Measurements from ENCODE around the gene CCDC107.

Gene CCDC107

GRCh38 chr9:35680331-35681105 is 22.4 kb downstream of the CCDC107 start:
- no peak overlapping the region for H3K4me2 ChIP-seq (ENCODE audit: low read length, poor library complexity, severe bottlenecking)
- H4K8ac ChIP-seq (ENCODE audit: low read length) = peak overlapping the region; percentile 70
- no peak overlapping the region for H2AFZ ChIP-seq (ENCODE audit: low read depth, low read length)
- H3K18ac ChIP-seq (ENCODE audit: low read depth in 1 of 2, low read length in 2 of 2) = no peak overlapping the region
- H3K27ac ChIP-seq (ENCODE audit: low read length, poor library complexity, severe bottlenecking) = no peak overlapping the region
- H3K27me3 ChIP-seq (ENCODE audit: control insufficient read depth in 1 of 2, insufficient read depth in 1 of 2, low read length in 2 of 2) = peaks cover 0 to 9% of the 10 kb centered on the region in 2 experiments
- H4K91ac ChIP-seq (ENCODE audit: low read length) = no peak overlapping the region
- H3K14ac ChIP-seq (ENCODE audit: low read length in 2 of 2) = no peak overlapping the region
- 67% methylated on average over 14 of the region's 15 CpGs for WGBS
- no peak overlapping the region for H2BK15ac ChIP-seq (ENCODE audit: low read depth, poor library complexity, severe bottlenecking)
- H3K23ac ChIP-seq (ENCODE audit: low read length in 2 of 2) = no peak overlapping the region
- H3K4me3 ChIP-seq (ENCODE audit: insufficient read depth in 1 of 2, low read depth in 1 of 2, low read length in 2 of 2) = no peak overlapping the region
- no peak overlapping the region for H2AK5ac ChIP-seq (ENCODE audit: low read length, severe bottlenecking)
- H3K9me3 ChIP-seq (ENCODE audit: control insufficient read depth, low read length) = no peaks in the 10 kb centered on the region
- DNase-seq = no peak
- no peak overlapping the region for H2BK5ac ChIP-seq (ENCODE audit: low read depth, low read length, poor library complexity, severe bottlenecking)
- H3K79me1 ChIP-seq (replicated peaks; ENCODE audit: low read length, poor library complexity, severe bottlenecking) = peaks cover 4% of the 10 kb centered on the region
- no peak overlapping the region for H3K9ac ChIP-seq (ENCODE audit: low read length)
- no peak overlapping the region for H3K4ac ChIP-seq (ENCODE audit: low read depth in 1 of 2, low read length in 2 of 2)
- H2BK12ac ChIP-seq (ENCODE audit: low read length in 2 of 2) = no peak overlapping the region
- peaks cover 27% of the 10 kb centered on the region for H3K4me1 ChIP-seq (ENCODE audit: control insufficient read depth, insufficient read depth, low read depth, low read length)
- H2BK120ac ChIP-seq (ENCODE audit: low read depth, low read length) = no peak overlapping the region
- peaks cover 44 to 46% of the 10 kb centered on the region in 2 experiments for H3K36me3 ChIP-seq (ENCODE audit: control insufficient read depth in 1 of 2, insufficient read depth in 2 of 2, low read depth in 1 of 2, low read length in 2 of 2)

- DNase-seq = no peak
- H4K8ac ChIP-seq (ENCODE audit: low read length) = no peak overlapping the region
- H3K27ac ChIP-seq (ENCODE audit: low read length, poor library complexity, severe bottlenecking) = no peak overlapping the region
- peaks cover 0 to 1% of the 10 kb centered on the region in 2 experiments for H3K27me3 ChIP-seq (ENCODE audit: control insufficient read depth in 1 of 2, insufficient read depth in 1 of 2, low read length in 2 of 2)
- H3K18ac ChIP-seq (ENCODE audit: low read depth in 1 of 2, low read length in 2 of 2) = peak overlapping the region in 1 of 2 experiments; percentile 41
- no peak overlapping the region for H2BK15ac ChIP-seq (ENCODE audit: low read depth, poor library complexity, severe bottlenecking)
- H3K36me3 ChIP-seq (ENCODE audit: control insufficient read depth in 1 of 2, insufficient read depth in 2 of 2, low read depth in 1 of 2, low read length in 2 of 2) = peaks cover 53 to 55% of the 10 kb centered on the region in 2 experiments
- no peak overlapping the region for H3K4ac ChIP-seq (ENCODE audit: low read depth in 1 of 2, low read length in 2 of 2)
- H3K79me1 ChIP-seq (replicated peaks; ENCODE audit: low read length, poor library complexity, severe bottlenecking) = peaks cover 5% of the 10 kb centered on the region
- 81% methylated on average over 3 of the region's 3 CpGs for WGBS
- no peaks in the 10 kb centered on the region for H3K9me3 ChIP-seq (ENCODE audit: control insufficient read depth, low read length)
- no peak overlapping the region for H2BK12ac ChIP-seq (ENCODE audit: low read length in 2 of 2)
- no peak overlapping the region for H2AFZ ChIP-seq (ENCODE audit: low read depth, low read length)
- H2BK120ac ChIP-seq (ENCODE audit: low read depth, low read length) = no peak overlapping the region
- no peak overlapping the region for H2BK5ac ChIP-seq (ENCODE audit: low read depth, low read length, poor library complexity, severe bottlenecking)
- H4K91ac ChIP-seq (ENCODE audit: low read length) = no peak overlapping the region
- H3K4me3 ChIP-seq (ENCODE audit: insufficient read depth in 1 of 2, low read depth in 1 of 2, low read length in 2 of 2) = no peak overlapping the region
- no peak overlapping the region for H3K4me2 ChIP-seq (ENCODE audit: low read length, poor library complexity, severe bottlenecking)
- no peak overlapping the region for H2AK5ac ChIP-seq (ENCODE audit: low read length, severe bottlenecking)
- H3K14ac ChIP-seq (ENCODE audit: low read length in 2 of 2) = no peak overlapping the region
- H3K9ac ChIP-seq (ENCODE audit: low read length) = peak overlapping the region; percentile 1
- H3K4me1 ChIP-seq (ENCODE audit: control insufficient read depth, insufficient read depth, low read depth, low read length) = peaks cover 28% of the 10 kb centered on the region
- no peak overlapping the region for H3K23ac ChIP-seq (ENCODE audit: low read length in 2 of 2)
These were observed 23.4 kb downstream of the CCDC107 start for GRCh38 chr9:35681341-35682002.

GRCh38 chr9:35682051-35682450 is 24.0 kb downstream of the CCDC107 start:
- H4K8ac ChIP-seq (ENCODE audit: low read length) = no peak overlapping the region
- no peak overlapping the region for H3K4ac ChIP-seq (ENCODE audit: low read depth in 1 of 2, low read length in 2 of 2)
- no peak overlapping the region for H3K18ac ChIP-seq (ENCODE audit: low read depth in 1 of 2, low read length in 2 of 2)
- H2BK5ac ChIP-seq (ENCODE audit: low read depth, low read length, poor library complexity, severe bottlenecking) = no peak overlapping the region
- DNase-seq = no peak
- H3K79me1 ChIP-seq (replicated peaks; ENCODE audit: low read length, poor library complexity, severe bottlenecking) = peaks cover 5% of the 10 kb centered on the region
- H3K4me3 ChIP-seq (ENCODE audit: insufficient read depth in 1 of 2, low read depth in 1 of 2, low read length in 2 of 2) = no peak overlapping the region
- H3K23ac ChIP-seq (ENCODE audit: low read length in 2 of 2) = no peak overlapping the region
- H3K27ac ChIP-seq (ENCODE audit: low read length, poor library complexity, severe bottlenecking) = no peak overlapping the region
- H3K14ac ChIP-seq (ENCODE audit: low read length in 2 of 2) = no peak overlapping the region
- H3K4me1 ChIP-seq (ENCODE audit: control insufficient read depth, insufficient read depth, low read depth, low read length) = peaks cover 32% of the 10 kb centered on the region
- H2BK15ac ChIP-seq (ENCODE audit: low read depth, poor library complexity, severe bottlenecking) = no peak overlapping the region
- H2AK5ac ChIP-seq (ENCODE audit: low read length, severe bottlenecking) = no peak overlapping the region
- H2BK120ac ChIP-seq (ENCODE audit: low read depth, low read length) = no peak overlapping the region
- 75% methylated on average over 6 of the region's 6 CpGs for WGBS
- H4K91ac ChIP-seq (ENCODE audit: low read length) = no peak overlapping the region
- no peaks in the 10 kb centered on the region for H3K27me3 ChIP-seq (ENCODE audit: control insufficient read depth in 1 of 2, insufficient read depth in 1 of 2, low read length in 2 of 2)
- no peak overlapping the region for H2AFZ ChIP-seq (ENCODE audit: low read depth, low read length)
- no peaks in the 10 kb centered on the region for H3K9me3 ChIP-seq (ENCODE audit: control insufficient read depth, low read length)
- H3K36me3 ChIP-seq (ENCODE audit: control insufficient read depth in 1 of 2, insufficient read depth in 2 of 2, low read depth in 1 of 2, low read length in 2 of 2) = peaks cover 58% of the 10 kb centered on the region in 2 experiments
- no peak overlapping the region for H3K4me2 ChIP-seq (ENCODE audit: low read length, poor library complexity, severe bottlenecking)
- H2BK12ac ChIP-seq (ENCODE audit: low read length in 2 of 2) = no peak overlapping the region
- H3K9ac ChIP-seq (ENCODE audit: low read length) = no peak overlapping the region

- H3K23ac ChIP-seq (ENCODE audit: low read length in 2 of 2) = no peak overlapping the region
- no peak overlapping the region for H2AFZ ChIP-seq (ENCODE audit: low read depth, low read length)
- H2BK15ac ChIP-seq (ENCODE audit: low read depth, poor library complexity, severe bottlenecking) = no peak overlapping the region
- H3K14ac ChIP-seq (ENCODE audit: low read length in 2 of 2) = no peak overlapping the region
- H2AK5ac ChIP-seq (ENCODE audit: low read length, severe bottlenecking) = no peak overlapping the region
- peaks cover 37% of the 10 kb centered on the region for H3K4me1 ChIP-seq (ENCODE audit: control insufficient read depth, insufficient read depth, low read depth, low read length)
- H2BK5ac ChIP-seq (ENCODE audit: low read depth, low read length, poor library complexity, severe bottlenecking) = no peak overlapping the region
- peaks cover 5% of the 10 kb centered on the region for H3K79me1 ChIP-seq (replicated peaks; ENCODE audit: low read length, poor library complexity, severe bottlenecking)
- no peak overlapping the region for H2BK12ac ChIP-seq (ENCODE audit: low read length in 2 of 2)
- H3K27ac ChIP-seq (ENCODE audit: low read length, poor library complexity, severe bottlenecking) = no peak overlapping the region
- H4K91ac ChIP-seq (ENCODE audit: low read length) = no peak overlapping the region
- no peak overlapping the region for H3K4me2 ChIP-seq (ENCODE audit: low read length, poor library complexity, severe bottlenecking)
- WGBS = 96% methylated on average over 10 of the region's 10 CpGs
- H3K9ac ChIP-seq (ENCODE audit: low read length) = no peak overlapping the region
- H3K4me3 ChIP-seq (ENCODE audit: insufficient read depth in 1 of 2, low read depth in 1 of 2, low read length in 2 of 2) = no peak overlapping the region
- DNase-seq = no peak
- H4K8ac ChIP-seq (ENCODE audit: low read length) = no peak overlapping the region
- H3K36me3 ChIP-seq (ENCODE audit: control insufficient read depth in 1 of 2, insufficient read depth in 2 of 2, low read depth in 1 of 2, low read length in 2 of 2) = peaks cover 64 to 65% of the 10 kb centered on the region in 2 experiments
- no peak overlapping the region for H3K4ac ChIP-seq (ENCODE audit: low read depth in 1 of 2, low read length in 2 of 2)
- H3K27me3 ChIP-seq (ENCODE audit: control insufficient read depth in 1 of 2, insufficient read depth in 1 of 2, low read length in 2 of 2) = no peaks in the 10 kb centered on the region
- H3K9me3 ChIP-seq (ENCODE audit: control insufficient read depth, low read length) = no peaks in the 10 kb centered on the region
- no peak overlapping the region for H3K18ac ChIP-seq (ENCODE audit: low read depth in 1 of 2, low read length in 2 of 2)
- H2BK120ac ChIP-seq (ENCODE audit: low read depth, low read length) = no peak overlapping the region
These were observed 24.6 kb downstream of the CCDC107 start for GRCh38 chr9:35682520-35683315.

Measured in mesenchymal stem cell (in vitro differentiated cells and primary cell).